Ishikawa (cell line): ENCODE results near the gene ABCB8.

Experiments
- CEBPB ChIP-seq: IDR thresholded peaks from 2 replicates; pipeline ENCODE4 v1.6.1; 2012
- CREB1 ChIP-seq: IDR thresholded peaks from 2 replicates; pipeline ENCODE4 v1.6.1; 2012; ENCODE audit warnings: low read depth
- EGR1 ChIP-seq: IDR thresholded peaks from 2 replicates; pipeline ENCODE4 v1.6.1; 2012
- EP300 ChIP-seq: IDR thresholded peaks from 2 replicates; pipeline ENCODE4 v1.6.1; 2012; ENCODE audit warnings: borderline replicate concordance
- FOXM1 ChIP-seq: IDR thresholded peaks from 2 replicates; pipeline ENCODE4 v1.6.1; 2012; ENCODE audit warnings: low read depth, borderline replicate concordance
- NFIC ChIP-seq: IDR thresholded peaks from 2 replicates; pipeline ENCODE4 v1.6.1; 2012
- RAD21 ChIP-seq: IDR thresholded peaks from 2 replicates; pipeline ENCODE4 v1.6.1; 2012; ENCODE audit warnings: low read depth
- TAF1 ChIP-seq: IDR thresholded peaks from 2 replicates; pipeline ENCODE4 v1.6.1; 2012; ENCODE audit warnings: low read depth, mild to moderate bottlenecking
- TCF12 ChIP-seq: IDR thresholded peaks from 2 replicates; pipeline ENCODE4 v1.6.1; 2012; ENCODE audit warnings: low read depth
- TEAD4 ChIP-seq: IDR thresholded peaks from 2 replicates; pipeline ENCODE4 v1.6.1; 2012
- USF1 ChIP-seq: IDR thresholded peaks from 2 replicates; pipeline ENCODE4 v1.6.1; 2012
- ZBTB7A ChIP-seq: IDR thresholded peaks from 2 replicates; pipeline ENCODE4 v1.6.1; 2012; ENCODE audit warnings: low read depth
- TF ChIP-seq, protein P1 (sequence below): IDR thresholded peaks from 2 replicates; pipeline ENCODE4 v1.6.1; 2012
- TF ChIP-seq, protein P2 (sequence below): IDR thresholded peaks from 2 replicates; pipeline ENCODE4 v1.6.1; 2012; ENCODE audit warnings: low read depth, mild to moderate bottlenecking

DNA sequence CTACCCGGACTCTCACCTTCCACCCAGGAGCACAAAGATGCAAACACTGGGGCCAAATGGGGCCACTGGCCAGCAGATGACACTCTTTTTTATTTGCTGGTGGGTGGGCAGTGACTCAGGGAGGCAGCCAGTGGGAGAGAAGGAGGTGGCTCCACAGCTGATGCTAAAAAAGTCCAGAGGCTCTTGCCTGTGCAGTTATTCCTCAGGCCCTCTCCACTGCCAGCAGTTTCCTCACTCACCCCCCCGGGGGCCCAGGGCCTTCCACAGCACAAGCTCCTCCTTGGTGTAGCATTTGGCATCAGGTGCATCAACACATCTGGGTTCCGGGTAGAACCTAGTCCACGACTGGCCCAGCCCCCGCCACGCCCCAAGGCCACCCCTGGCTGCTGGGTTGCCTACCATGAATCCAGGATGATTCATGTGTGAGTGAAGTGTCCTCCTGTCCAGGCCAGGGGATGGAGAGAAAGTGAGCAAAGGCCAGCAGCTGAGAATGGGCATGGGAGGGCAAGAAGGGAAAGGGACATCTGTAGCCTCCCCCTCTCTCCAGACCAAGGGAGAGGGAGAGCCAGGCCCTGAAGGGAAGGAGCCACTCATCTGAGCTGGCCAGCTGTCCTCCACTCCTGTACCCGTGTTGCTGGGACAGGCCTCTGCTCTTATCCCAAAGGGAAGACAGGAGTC lies 48.4 kb upstream of the ABCB8 start:
- no peak for TF ChIP-seq RAD21
- TF ChIP-seq NFIC: no peak
- no peak for TF ChIP-seq ZBTB7A
- TF ChIP-seq EP300: no peak
- TF ChIP-seq, protein P1, sequence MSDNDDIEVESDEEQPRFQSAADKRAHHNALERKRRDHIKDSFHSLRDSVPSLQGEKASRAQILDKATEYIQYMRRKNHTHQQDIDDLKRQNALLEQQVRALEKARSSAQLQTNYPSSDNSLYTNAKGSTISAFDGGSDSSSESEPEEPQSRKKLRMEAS: no peak
- TF ChIP-seq TAF1: no peak
- TF ChIP-seq CREB1: no peak
- no peak for TF ChIP-seq TCF12
- TF ChIP-seq USF1: no peak
- TF ChIP-seq, protein P2, sequence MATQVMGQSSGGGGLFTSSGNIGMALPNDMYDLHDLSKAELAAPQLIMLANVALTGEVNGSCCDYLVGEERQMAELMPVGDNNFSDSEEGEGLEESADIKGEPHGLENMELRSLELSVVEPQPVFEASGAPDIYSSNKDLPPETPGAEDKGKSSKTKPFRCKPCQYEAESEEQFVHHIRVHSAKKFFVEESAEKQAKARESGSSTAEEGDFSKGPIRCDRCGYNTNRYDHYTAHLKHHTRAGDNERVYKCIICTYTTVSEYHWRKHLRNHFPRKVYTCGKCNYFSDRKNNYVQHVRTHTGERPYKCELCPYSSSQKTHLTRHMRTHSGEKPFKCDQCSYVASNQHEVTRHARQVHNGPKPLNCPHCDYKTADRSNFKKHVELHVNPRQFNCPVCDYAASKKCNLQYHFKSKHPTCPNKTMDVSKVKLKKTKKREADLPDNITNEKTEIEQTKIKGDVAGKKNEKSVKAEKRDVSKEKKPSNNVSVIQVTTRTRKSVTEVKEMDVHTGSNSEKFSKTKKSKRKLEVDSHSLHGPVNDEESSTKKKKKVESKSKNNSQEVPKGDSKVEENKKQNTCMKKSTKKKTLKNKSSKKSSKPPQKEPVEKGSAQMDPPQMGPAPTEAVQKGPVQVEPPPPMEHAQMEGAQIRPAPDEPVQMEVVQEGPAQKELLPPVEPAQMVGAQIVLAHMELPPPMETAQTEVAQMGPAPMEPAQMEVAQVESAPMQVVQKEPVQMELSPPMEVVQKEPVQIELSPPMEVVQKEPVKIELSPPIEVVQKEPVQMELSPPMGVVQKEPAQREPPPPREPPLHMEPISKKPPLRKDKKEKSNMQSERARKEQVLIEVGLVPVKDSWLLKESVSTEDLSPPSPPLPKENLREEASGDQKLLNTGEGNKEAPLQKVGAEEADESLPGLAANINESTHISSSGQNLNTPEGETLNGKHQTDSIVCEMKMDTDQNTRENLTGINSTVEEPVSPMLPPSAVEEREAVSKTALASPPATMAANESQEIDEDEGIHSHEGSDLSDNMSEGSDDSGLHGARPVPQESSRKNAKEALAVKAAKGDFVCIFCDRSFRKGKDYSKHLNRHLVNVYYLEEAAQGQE: no peak
- no peak for TF ChIP-seq EGR1
- no peak for TF ChIP-seq FOXM1
- no peak for TF ChIP-seq TEAD4
- no peak for TF ChIP-seq CEBPB
